PC-9 (cell line): ENCODE data around the gene MYD88. TPM values are rescaled to one million over a fixed set of nuclear protein-coding genes. Genes with fewer than 3 reads are reported as not detected.
A peak's percentile ranks its signal among the peaks of the same experiment; 100 is the strongest.

Source experiments
- BruUV-seq: library from RNA; stranded (reverse); fragments of 400-500 nt; replicated peaks from 2 replicates; lab custom pipeline; 2021; lab: Mats Ljungman, UMichigan
- CTCF ChIA-PET: fragments of 300-600 bp; sonication (Branson Sonifier 250); formaldehyde crosslinking; loops from one replicate; lab custom pipeline; 2022; ENCODE audit warnings: antibody characterized with exemption; lab: Charles Lee
- POLR2A ChIA-PET: fragments of 300-600 bp; sonication (Branson Sonifier 250); formaldehyde crosslinking; loops from one replicate; lab custom pipeline; 2022; ENCODE audit warnings: antibody characterized with exemption; ENCODE audit not compliant: unreplicated experiment; lab: Charles Lee
- DNase-seq, 2 experiments: peaks; one replicate each; pipeline versions ENCODE4 v3.0.0 to v3.0.0-alpha.2; 2015 to 2022; ENCODE audit warnings: mixed read lengths in 1 of 2
- H2AFZ ChIP-seq: fragments of 200-600 bp; sonication (generic); 2 replicates; pipeline ENCODE4 v1.8.1; 2017; ENCODE audit warnings: antibody characterized with exemption
- H3F3A ChIP-seq: fragments of 200-600 bp; sonication (generic); 2 replicates; pipeline ENCODE4 v1.8.1; 2017; ENCODE audit warnings: antibody characterized with exemption, mild to moderate bottlenecking, low read depth; ENCODE audit not compliant: insufficient read depth
- H3K27ac ChIP-seq: fragments of 200-600 bp; sonication (generic); 2 replicates; pipeline ENCODE4 v1.6.1; 2016; ENCODE audit warnings: mixed run types
- H3K27me3 ChIP-seq: fragments of 200-600 bp; sonication (generic); 2 replicates; pipeline ENCODE4 v1.6.1; 2016; ENCODE audit warnings: low read depth, mixed run types; ENCODE audit not compliant: insufficient read depth
- H3K36me3 ChIP-seq: fragments of 200-600 bp; sonication (generic); 2 replicates; pipeline ENCODE4 v1.6.1; 2016; ENCODE audit warnings: low read depth, mixed run types
- H3K4me1 ChIP-seq: fragments of 200-600 bp; sonication (generic); replicated peaks from 2 replicates; pipeline ENCODE4 v1.6.1; 2016; ENCODE audit warnings: mixed run types; ENCODE audit not compliant: insufficient read depth
- H3K4me2 ChIP-seq: fragments of 200-600 bp; sonication (generic); 2 replicates; pipeline ENCODE4 v1.6.1; 2017; ENCODE audit warnings: mixed run types
- H3K4me3 ChIP-seq: fragments of 200-600 bp; sonication (generic); 2 replicates; pipeline ENCODE4 v1.6.1; 2016; ENCODE audit warnings: mixed run types
- H3K79me2 ChIP-seq: fragments of 200-600 bp; sonication (generic); 2 replicates; pipeline ENCODE4 v1.6.1; 2017; ENCODE audit warnings: low read depth, mixed run types
- H3K9me2 ChIP-seq: fragments of 200-600 bp; sonication (generic); 2 replicates; pipeline ENCODE4 v1.8.1; 2017; ENCODE audit warnings: mild to moderate bottlenecking; ENCODE audit not compliant: insufficient read depth
- H3K9me3 ChIP-seq: fragments of 200-600 bp; sonication (generic); 2 replicates; pipeline ENCODE4 v1.8.1; 2016; ENCODE audit warnings: low read depth; ENCODE audit not compliant: insufficient read depth
- H4K20me1 ChIP-seq: fragments of 200-600 bp; sonication (generic); 2 replicates; pipeline ENCODE4 v1.8.1; 2017; ENCODE audit not compliant: insufficient read depth
- EZH2 ChIP-seq: fragments of 200-600 bp; sonication (generic); IDR thresholded peaks from 2 replicates; pipeline ENCODE4 v1.8.0; 2017; ENCODE audit warnings: antibody characterized with exemption, low read depth
- intact Hi-C: fragments of 100-400 bp; cut with micrococcal nuclease; formaldehyde crosslinking; loops from one replicate; pipeline ENCODE4 v1.10.0; 2022; ENCODE audit not compliant: unreplicated experiment
- total RNA-seq: library from RNA; stranded (reverse); gene quantifications from 2 replicates; pipeline ENCODE4 v1.2.3, GENCODE V29; 2021
- TF ChIP-seq, protein P1 (sequence below): fragments of 200-600 bp; sonication (generic); conservative IDR thresholded peaks from 2 replicates; pipeline ENCODE4 v1.6.1; 2017; ENCODE audit warnings: mixed run types, antibody characterized with exemption, mild to moderate bottlenecking, moderate library complexity

The MYD88 gene
- total RNA-seq, 1 experiment from 2014 or later, result 25.0 TPM

GRCh38 chr3:38153221-38153620, 14.8 kb downstream of the MYD88 start:
- TF ChIP-seq, protein P1, sequence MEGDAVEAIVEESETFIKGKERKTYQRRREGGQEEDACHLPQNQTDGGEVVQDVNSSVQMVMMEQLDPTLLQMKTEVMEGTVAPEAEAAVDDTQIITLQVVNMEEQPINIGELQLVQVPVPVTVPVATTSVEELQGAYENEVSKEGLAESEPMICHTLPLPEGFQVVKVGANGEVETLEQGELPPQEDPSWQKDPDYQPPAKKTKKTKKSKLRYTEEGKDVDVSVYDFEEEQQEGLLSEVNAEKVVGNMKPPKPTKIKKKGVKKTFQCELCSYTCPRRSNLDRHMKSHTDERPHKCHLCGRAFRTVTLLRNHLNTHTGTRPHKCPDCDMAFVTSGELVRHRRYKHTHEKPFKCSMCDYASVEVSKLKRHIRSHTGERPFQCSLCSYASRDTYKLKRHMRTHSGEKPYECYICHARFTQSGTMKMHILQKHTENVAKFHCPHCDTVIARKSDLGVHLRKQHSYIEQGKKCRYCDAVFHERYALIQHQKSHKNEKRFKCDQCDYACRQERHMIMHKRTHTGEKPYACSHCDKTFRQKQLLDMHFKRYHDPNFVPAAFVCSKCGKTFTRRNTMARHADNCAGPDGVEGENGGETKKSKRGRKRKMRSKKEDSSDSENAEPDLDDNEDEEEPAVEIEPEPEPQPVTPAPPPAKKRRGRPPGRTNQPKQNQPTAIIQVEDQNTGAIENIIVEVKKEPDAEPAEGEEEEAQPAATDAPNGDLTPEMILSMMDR, result no peak
- TF ChIP-seq EZH2, result no peak
- Histone ChIP-seq H4K20me1 (no peaks in the 10 kb centered on the region), H3K79me2 (no peaks in the 10 kb centered on the region), H3F3A (peaks cover 44% of the 10 kb centered on the region), H3K9me3 (no peaks in the 10 kb centered on the region), H3K4me1 (peaks cover 72% of the 10 kb centered on the region), H3K9me2 (no peaks in the 10 kb centered on the region), H3K4me3 (no peak overlapping the region), H3K27me3 (no peaks in the 10 kb centered on the region), H3K4me2 (peak overlapping the region; percentile 71), H3K27ac (peak overlapping the region; percentile 92), H3K36me3 (no peaks in the 10 kb centered on the region), H2AFZ (no peak overlapping the region)
- DNase-seq, result no peak
- ChIA-PET POLR2A (interaction anchor here (0.6 kb wide), 1 partner anchor 12 kb away, joined by 3 read pairs; the partner anchor contains the start of gene OXSR1), CTCF (interaction anchor here (1.0 kb wide), 1 partner anchor 11 kb away, joined by 6 read pairs; no protein-coding TSS in a partner anchor)
- intact Hi-C loops, result loop anchor here (5.0 kb wide), 1 partner anchor 206 kb away; no protein-coding TSS in a partner anchor
- no TSS peak for BruUV-seq

DNA sequence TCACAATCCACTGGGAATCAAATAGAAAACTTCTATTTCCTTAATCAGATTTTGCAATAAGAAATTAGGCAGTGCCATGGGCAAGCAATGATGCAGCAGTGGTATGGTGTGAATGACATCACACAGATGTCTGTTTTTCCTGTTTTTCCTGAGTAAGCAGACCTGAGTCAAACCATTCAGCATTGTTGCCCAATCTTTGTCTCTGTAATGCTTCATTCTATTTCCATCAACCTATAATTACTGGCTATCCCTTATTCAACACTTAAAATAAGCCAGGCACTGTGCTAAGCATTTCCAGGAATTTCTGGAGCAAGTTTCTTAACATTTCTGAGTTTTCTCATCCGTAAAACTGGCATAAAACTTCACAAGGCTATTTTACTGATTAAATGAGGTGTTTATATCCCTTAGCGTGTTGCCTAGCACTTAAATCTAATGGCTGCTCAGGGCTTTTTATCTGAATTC, 15.6 kb downstream of the MYD88 start:
- peak overlapping the region; percentile 92 for H3K27ac ChIP-seq
- peaks cover 73% of the 10 kb centered on the region for H3K4me1 ChIP-seq
- H2AFZ ChIP-seq, result no peak overlapping the region
- H3K79me2 ChIP-seq, result no peaks in the 10 kb centered on the region
- DNase-seq, result peak; percentile 42 to 97
- ChIA-PET POLR2A (interaction anchor here (0.6 to 0.7 kb wide), 4 partner anchors 11 to 909 kb away, joined by 3 to 7 read pairs (median 6); partner anchors contain the start of gene OXSR1), CTCF (interaction anchor here (1.0 to 1.1 kb wide), 2 partner anchors 10 to 17 kb away, joined by 3 to 6 read pairs; partner anchors contain the start of gene ACAA1)
- BruUV-seq, result no TSS peak
- TF ChIP-seq, protein P1, result no peak
- no peak for TF ChIP-seq EZH2
- peak overlapping the region; percentile 71 for H3K4me2 ChIP-seq
- no peaks in the 10 kb centered on the region for H3K36me3 ChIP-seq
- H3K27me3 ChIP-seq, result no peaks in the 10 kb centered on the region
- H3K9me3 ChIP-seq, result no peaks in the 10 kb centered on the region
- intact Hi-C loops, result loop anchor here (1.0 to 5.0 kb wide), 3 partner anchors 10 to 207 kb away; partner anchors contain the start of gene ACAA1
- H3F3A ChIP-seq, result peaks cover 46% of the 10 kb centered on the region
- no peaks in the 10 kb centered on the region for H3K9me2 ChIP-seq
- H3K4me3 ChIP-seq, result peak overlapping the region; percentile 3; the same call in 1 of the 2 replicates
- H4K20me1 ChIP-seq, result no peaks in the 10 kb centered on the region

DNA sequence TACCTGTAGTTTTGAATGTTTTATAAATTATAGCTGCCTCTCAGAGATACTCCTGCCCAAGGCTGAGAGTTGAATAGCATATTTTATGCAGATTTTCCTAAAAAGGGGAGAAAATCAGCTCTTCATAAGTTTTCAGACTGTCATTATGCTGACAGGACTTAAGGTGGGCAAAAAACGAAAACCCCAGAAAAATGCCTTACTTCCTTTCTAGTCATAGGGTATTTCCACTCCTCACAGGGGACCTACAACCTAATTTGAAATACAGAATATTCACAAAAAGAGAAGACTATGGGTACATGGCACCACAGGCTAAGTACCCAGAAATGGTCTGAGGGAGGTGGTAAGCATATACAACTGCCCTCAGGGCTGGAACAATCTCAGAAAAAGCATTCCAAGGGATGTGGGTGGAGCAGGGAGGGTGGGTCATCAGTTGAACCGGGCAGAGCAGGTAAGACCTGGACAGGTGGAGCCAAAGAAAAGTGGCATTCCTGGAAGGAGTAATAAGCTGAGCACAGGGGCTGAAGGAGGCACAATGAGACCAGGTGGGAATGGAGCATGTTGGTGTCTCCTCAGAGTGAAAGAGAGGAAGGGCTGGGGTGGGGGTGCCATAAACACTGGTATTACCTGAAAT, 16.3 kb downstream of the MYD88 start:
- ChIA-PET CTCF (interaction anchor here (1.1 kb wide), 1 partner anchor 18 kb away, joined by 3 read pairs; the partner anchor contains the start of gene ACAA1), POLR2A (interaction anchor here (0.6 to 0.7 kb wide), 6 partner anchors 9 to 997 kb away, joined by 5 to 8 read pairs (median 6); partner anchors contain the start of genes ACAA1 and OXSR1)
- TSS peak; percentile 67 for BruUV-seq
- intact Hi-C loops, result loop anchor here (1.0 to 5.0 kb wide), 3 partner anchors 10 to 207 kb away; partner anchors contain the start of gene ACAA1
- Histone ChIP-seq H3K4me3 (peak overlapping the region; percentile 3; the same call in 1 of the 2 replicates), H2AFZ (no peak overlapping the region), H3K9me2 (no peaks in the 10 kb centered on the region), H3K4me2 (peak overlapping the region; percentile 71), H3K27me3 (no peaks in the 10 kb centered on the region), H3K79me2 (no peaks in the 10 kb centered on the region), H3K36me3 (no peaks in the 10 kb centered on the region), H3K4me1 (peaks cover 73% of the 10 kb centered on the region), H3K27ac (peak overlapping the region; percentile 92), H3F3A (peaks cover 48% of the 10 kb centered on the region), H4K20me1 (no peaks in the 10 kb centered on the region), H3K9me3 (no peaks in the 10 kb centered on the region)
- DNase-seq, result peak; percentile 78 to 86
- TF ChIP-seq EZH2, result no peak
- TF ChIP-seq, protein P1, result no peak
